HG03378 (cell line): ENCODE data around the gene SLC41A1.
"Not testable (repeated sequence)": the region's sequence is repeated elsewhere in the genome, so short reads cannot be mapped to it uniquely, and the experiment has no call there.

ENCODE experiments used
- ATAC-seq: cut with Tn5 transposase; IDR thresholded peaks from one replicate; pipeline ENCODE4 v1.9.1; 2021; ENCODE audit warnings: mild to moderate bottlenecking, moderate library complexity; ENCODE audit not compliant: unreplicated experiment

Gene SLC41A1

DNA sequence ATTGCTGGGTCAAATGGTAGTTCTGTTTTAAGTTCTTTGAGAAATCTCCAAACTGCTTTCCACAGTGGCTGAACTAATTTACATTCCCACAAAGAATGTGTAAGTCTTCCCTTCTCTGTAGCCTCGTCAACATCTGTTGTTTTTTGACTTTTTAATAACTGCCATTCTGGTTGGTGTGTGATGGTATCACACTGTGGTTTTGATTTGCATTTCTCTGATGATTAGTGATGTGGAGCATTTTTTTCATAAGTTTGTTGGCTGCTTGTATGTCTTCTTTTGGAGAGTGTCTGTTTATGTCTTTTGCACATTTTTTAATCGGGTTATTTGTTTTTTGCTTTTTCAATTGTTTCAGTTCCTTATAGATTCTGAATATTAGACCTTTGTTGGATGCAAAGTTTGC lies 10.3 kb upstream of the SLC41A1 start:
- ATAC-seq, result not testable (repeated sequence)

DNA sequence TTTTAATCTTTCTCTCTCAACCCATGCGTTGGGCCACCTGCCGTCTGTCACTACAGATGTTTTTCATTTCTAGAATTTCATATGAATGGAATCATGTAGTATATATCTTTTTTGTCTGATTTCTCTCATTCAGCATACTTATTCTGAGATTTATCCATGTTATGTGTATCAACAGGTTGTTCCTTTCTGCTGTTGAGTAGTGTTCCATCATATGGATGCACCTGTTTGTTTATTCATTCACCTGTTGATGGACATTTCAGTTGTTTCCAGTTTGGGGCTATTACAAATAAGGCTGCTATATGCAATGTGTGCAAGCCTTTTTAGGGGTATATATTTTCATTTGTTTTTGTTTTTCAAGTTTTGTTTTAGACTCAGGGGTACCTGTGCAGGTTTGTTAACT lies 9.4 kb upstream of the SLC41A1 start:
- no peak for ATAC-seq

DNA sequence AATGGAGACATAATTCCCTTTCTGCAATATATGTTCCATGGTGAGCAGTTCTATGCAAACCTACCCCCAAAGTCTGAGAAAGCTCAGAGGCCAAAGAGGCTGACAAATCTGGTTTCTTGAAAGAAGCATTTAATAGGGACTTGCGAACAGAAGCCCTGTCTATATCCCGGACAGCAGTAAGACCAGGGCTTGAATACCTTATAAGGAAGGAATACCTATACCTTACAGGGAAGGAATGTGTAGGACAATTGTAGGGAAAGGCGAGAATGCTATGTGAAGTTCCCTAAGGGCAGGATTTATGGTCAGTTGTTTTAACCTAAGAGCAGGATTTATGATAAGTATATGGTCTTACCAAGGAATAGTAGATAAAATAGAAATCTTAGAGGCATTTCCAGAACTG lies 5.0 kb upstream of the SLC41A1 start:
- no peak for ATAC-seq

DNA sequence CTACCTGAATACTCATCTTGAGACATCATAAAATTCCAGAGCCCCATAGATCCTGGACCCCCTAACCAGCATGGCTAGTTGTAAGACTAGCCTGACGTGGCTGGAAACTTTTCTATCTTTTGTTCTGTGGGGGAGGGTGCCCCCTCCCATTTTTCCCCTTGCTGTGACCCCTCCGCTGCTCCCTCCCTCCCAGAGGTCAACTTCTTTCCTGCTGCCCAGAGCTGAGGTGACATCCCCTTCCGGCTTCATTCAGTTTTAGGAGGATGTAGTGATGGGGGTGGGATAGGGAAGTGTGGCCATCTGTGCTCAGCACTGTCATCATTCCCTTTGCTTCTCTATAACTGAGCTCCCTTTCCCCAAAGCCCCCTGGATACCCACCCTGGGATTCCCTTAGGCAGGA lies 4.4 kb upstream of the SLC41A1 start:
- no peak for ATAC-seq

DNA sequence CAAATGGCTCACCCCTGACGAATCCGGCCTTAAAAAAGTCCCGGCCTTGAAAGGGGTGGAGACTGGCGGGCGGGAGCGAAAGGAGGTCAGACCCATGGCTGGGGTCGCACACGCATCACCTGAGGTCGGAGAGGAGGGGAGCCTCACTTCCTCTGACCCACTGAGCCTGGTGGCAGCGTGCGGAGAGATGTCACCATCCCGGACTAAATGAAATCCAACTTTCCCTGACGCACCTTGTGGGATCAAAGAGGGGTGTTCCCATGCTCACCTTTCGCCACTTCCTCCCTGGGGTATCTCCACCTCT lies 709 bp upstream of the SLC41A1 start:
- no peak for ATAC-seq

DNA sequence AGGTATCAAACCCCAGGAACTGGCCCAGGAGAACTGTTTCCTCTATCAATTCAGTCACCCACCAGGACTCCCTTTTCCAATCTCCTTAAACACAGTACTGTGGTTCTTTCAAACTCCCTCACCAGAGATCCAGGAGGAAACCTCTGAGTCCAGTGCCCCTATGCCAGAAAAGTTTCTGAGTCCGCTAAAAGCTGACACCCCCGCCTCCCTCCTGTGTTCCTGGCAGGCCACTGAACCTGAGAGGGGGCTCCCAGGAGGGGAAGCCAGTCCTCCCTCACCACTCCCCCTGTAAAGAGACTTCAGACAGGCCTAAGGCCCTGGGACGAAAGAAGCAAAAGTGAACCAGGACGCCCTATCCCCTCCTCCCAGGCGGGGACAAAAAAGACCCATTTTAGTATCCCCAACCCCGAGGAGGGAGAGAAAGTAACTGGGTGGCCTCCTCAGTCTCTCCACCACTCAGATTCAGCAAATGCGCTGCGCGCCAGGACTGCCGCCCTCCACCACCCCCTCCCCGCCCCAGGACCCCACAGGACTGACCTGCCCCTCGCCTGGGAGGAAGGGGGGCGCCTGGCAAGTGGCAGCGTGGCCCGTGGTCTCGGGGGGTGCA lies 624 bp downstream of the SLC41A1 start:
- ATAC-seq, result no peak

DNA sequence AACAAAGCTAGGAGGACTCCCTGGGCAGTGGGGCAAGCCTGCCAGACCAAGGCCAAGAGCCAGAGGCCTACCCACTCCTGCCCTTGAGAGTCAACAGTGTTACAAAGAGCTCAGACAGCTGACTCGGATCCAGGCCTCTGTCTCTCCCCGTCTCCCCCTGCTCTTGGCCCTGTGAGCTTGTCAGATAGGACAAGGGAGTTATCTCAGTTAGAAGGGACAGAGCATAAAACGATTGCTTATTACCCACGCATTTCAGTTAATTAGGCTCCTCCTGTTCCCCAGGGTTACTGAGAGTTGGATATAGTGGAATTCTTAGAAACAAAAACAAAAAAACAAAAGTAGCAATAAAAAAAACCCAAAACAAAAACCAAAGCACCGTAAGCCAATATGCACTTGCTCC lies 1.3 kb downstream of the SLC41A1 start:
- no peak for ATAC-seq

DNA sequence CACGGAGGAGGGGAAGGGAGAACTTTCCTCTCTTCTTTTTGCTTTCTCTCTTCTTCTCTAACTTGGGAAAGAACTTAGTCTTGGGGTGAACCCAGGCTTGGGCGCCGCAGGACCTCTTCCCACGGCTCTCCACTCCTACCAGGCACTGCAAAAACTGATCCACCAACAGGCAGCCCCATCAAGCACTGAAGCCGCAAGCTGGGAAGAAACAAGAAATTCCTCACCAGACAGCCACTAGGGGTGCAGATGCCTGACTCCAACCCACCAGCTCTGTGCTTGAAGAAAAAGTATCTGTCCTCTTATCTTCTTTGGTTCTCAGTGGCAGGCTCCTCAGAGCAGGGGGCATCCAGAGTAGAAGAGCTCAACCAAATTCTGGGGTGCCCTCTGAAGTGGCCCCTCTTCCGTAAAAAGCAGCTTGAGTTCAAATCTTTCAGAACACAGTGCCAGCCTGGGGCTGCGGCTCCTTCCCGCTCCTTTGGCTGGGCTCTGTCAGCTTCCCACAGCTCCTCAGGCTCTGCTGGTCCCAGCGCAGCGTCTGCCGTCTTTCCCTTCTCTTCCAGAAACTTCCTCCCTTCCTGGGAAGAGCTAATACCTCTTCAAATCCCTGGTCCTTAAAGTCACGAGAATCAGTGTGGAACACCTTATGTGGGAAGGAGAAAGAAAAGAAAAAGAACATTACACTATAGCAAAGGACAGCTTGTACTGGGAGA lies 2.4 kb downstream of the SLC41A1 start:
- no peak for ATAC-seq

DNA sequence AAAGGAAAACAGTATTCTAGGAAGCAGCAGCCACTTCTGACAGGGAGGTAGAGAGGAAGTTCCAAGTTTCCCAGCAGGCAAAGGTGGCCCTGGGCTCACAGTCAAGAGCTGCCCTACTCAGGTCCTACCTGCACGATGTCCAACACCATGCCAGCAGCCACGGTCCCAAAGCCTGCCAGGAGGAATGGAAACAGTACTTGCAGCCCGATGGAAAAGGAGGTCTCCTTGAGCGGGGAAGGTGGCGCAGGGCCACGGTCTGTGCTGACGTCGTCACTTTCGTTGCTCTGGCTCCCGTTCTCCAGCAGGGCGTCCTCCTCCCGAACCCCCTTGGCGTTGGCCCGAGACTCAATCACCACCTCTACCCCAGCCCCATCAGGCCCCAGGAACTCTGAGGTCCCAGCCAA lies 3.1 kb downstream of the SLC41A1 start:
- ATAC-seq, result no peak

DNA sequence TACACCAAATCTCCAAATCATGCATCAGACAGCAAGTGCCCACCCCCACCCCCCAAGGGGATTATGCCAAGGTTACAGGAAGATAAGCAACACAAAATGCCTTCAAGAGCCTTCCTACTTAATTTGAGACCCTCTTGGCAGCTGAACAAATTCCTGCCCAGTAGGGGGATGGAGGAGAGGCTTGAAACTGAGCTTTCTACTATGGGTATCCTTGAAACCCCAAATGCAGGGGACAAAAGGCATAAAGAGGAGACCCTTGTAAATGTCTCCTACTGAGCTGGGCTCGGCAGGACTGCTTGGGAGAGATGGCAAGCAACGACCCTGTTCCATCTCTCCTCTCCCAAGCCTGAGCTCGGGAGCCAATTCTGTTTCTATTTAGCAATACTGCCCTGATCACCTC lies 3.5 kb downstream of the SLC41A1 start:
- ATAC-seq, result no peak

DNA sequence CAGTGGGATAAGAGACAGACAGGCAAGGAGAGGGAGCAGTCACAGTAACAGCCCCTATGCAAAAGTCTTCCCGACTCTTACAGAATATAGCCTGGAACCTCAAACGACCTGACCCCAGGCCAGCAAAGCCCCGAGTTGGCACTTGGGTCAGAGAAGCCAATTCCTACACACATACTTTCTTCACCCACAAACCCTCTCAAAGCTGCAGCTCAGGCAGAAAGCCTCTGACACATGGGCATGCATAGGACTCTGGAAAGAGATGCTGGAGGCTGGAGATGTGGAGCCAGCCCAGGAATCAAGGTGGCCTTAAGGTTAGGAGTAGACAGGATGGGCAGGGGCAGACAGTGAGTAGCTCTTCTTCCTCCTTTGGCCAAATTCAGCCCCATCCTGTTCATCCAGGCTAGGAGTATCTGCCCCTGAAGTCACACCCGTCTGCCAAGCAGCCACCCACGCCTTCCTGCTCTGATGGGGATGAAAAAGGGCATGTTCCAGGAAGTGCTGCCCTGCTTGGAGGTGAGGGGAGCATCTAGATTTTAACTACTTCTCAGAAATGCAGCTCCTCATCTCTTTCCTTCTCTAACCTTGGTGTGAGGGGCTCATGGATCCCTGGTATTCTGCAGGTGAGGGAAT lies 7.8 kb downstream of the SLC41A1 start:
- ATAC-seq, result no peak

DNA sequence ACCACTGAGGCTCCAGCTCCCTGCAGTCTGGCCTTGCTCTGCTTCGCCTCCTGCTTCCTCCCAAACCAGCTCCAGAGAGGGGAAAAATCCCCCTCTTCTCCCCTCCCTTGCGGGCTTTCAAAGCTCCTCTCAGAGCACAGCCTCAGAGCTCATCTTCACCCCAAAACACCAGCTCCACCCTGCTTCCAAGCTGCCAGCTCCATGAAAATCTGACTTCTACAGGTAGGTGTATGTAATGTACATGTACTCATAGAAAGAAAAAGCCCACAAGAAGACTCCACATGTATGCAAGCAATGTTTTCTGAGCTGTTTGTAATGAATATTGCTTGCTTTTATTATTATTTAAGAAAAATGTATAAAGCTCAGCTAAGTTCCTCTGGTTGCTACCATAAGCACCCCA lies 8.4 kb downstream of the SLC41A1 start:
- ATAC-seq, result no peak

DNA sequence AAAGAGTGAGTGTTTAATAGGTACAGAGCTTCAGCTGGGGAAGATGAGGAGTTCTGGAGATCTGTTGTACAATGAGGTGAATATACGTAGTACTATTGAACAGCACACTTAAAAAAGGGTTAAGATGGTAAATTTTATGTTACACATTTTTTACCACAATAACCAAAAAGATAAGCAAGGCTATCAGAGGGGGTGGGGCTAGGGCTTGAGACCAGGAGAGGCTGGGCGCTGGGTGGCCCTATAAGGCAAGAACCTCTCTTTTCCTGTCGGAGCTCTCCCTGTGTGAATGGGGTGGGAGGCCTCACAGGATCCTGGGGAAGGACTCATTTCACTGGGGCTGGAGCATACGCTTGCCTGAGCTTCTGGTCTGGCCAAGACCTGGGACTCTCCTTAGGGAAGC lies 9.0 kb downstream of the SLC41A1 start:
- ATAC-seq, result no peak

DNA sequence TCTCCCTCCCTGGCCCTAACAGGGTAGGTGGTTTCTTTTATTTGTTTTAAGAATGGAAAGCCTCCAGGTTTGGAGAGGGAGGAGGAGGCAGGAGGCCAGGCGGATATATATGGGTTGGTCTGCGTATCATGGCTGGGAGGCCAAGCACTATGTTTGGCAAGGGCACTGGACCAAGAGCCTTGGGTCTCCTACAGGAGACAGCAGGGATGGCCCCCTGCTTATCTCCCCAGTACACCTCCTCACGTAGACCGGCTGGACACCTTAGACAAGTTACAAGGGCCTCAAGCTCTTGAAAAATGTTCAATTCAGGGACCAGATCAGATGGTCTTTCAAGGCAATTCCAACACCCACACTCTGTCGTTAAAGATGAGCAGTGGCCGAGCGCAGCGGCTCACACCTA lies 10.9 kb downstream of the SLC41A1 start:
- ATAC-seq, result no peak

DNA sequence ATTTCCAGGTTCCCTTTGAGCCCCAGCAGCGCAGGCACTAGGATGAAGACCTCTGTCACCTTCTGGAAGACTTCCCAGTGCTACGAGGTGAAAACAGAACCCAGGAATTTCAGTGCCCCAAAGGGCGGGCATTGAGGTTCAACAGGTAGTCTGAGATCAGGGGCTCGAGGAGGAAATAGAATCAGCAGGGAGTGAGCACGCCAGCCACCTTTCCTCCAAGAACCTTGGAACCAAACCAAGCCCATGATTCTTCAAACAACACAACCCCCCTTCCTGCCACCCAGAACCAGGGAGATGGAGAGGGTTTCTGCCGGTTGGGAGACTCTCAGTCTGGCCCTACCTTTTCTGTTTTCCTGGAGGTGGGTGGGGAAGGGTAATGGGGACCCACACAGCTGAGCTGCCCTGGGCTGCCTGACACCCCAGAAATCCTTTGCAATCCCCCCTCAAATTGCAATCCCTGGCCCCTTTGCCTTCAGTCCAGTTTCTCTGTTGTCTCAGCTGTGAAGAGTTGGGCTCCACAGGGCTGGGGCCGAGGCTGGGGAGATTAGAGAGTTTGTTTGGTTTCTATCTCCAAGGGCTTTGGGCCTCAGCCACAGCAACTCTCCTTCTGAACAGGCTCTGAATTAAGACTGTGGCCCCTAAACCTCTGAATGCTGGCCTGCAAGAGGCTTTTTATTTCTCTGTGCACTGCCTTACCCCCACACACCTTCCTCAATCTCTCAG lies 11.9 kb downstream of the SLC41A1 start:
- ATAC-seq, result no peak

DNA sequence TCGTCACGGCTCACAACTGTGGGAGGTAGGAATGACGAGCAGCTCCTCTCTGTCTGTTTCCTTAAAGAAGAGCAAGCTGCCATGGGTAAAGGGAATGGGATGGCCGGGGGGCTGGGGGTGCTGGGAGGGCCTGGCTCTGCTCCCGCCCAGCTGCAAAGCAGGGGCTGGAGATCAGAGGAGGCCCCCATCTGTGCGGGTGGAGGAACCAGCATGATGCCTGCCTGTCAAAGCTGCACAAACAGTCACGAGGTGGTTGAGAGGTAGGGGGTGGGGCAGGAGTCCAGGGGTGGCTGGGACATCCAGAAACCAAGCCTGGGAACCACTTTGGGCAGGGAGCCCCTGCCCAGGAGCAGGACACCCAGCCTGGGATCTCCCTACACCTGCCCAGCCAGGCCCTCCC lies 12.6 kb downstream of the SLC41A1 start:
- no peak for ATAC-seq

DNA sequence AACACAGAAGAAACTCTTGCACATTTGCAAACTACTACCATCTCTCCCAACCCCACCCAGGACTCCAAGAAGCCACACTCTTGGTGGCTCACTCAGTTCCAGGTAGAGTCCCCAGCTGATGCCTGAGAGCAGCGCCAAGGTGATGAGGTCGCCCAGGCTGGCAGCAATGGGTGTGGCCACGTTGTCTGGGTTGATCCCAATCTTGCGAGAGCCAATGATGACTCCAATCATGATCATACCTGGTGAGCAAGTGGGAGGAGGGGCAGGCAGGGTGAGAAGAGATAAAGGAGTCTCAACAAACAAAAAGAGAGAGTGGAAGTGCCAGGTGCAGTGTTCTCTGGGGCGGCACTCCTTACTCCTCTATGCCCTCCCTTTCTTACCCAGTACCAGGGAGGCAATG lies 14.4 kb downstream of the SLC41A1 start:
- ATAC-seq, result no peak

DNA sequence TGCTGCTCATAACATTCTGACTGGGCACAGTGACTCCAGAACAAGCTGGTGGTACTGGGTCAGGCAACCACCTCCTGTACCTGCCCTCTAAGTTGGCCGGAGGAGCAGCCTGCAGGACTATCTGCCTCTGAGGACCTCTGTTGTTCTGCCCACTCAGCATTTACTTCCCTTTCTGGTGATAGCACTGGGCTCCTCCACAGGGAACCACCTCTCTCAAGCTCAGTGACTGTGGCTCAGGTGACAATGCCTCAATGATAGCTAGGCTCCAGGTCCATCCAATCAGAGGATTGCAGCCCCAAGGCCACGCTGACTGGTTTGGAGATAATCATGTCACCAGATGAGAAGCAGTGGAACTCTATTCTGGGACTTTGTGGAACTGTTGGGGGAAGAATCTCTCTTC lies 15.8 kb downstream of the SLC41A1 start:
- no peak for ATAC-seq

DNA sequence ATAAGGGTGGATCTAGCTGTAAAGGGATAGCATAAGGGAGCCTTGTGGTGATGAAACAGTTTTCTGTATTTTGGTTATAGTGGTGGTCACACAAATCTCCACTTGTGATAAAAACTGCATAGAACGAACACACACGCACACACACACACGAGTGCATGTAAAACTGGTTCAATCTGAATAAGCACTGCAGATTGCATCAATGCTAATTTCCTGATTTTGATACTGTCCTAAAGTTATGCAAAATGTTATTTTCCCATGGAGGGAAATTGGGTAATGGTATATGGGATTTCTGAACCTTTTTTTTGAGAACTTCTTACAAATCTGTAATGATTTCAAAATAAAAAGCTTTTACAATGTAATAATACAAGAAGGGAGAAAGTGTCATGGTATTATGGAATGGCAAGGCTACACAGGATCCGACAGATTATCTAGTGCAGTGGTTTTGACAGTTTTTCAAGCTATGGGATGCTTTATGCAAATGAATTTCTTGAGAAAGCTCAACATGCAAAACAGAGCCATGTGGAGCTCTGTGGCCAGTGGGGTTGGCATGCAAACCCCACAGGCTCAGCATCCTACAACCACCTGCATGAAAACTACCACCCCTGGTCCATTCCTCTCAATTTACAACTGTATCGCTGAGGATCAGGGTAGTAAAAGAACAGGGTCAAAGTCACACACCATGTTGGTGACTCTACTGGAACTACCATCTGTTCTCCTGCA lies 18.8 kb downstream of the SLC41A1 start:
- no peak for ATAC-seq

DNA sequence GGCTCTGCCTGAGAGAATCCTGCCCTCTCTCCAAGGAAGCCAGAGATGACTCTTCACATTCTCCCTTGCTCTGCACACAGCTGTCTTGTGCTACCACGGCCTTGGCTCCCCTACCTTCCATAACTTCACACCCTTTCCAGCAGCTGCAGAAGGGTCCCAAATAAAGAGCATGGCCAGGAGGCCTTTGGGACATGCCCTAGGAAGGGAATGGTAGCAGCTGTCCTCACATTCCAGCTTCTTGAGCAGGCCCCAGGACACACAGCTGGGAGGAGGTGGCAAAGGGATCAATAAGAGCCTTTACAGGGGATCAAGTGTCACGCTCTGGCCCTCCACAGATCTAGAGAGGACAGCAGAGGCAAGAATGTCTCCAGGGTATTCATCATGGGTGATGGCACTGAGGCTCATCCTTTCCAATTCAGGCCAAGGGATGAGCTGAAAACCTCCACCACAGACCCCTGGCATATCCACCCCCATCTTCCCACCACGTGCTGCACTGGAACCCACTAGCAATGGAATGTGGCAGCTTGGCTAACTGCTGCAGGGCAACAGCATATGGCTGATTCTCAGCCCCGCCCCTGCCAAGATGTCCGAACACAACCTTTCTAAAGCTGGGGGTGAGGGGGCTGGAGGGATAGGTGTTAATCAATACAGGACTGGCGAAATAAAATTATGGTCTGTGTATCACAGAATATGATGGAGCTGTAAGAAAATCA lies 19.9 kb downstream of the SLC41A1 start:
- ATAC-seq, result no peak

DNA sequence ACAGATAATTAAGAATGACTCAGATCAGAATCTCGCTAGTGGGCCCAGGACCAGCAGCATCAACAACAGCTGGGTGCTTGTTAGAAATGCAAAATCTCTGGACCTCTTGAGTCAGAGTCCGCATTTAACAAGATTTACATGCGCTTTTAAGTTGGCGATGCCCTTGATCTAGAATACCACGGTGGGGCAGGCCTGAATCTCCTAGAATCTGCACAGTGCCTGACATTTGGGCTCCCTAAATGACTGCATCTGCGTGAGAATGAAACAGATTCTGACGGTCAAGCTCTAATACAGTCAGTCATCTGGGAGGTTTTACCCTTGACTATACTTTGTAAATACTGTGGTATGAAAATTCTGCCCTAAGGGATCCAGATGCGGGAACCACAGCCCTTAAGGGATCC lies 20.5 kb downstream of the SLC41A1 start:
- no peak for ATAC-seq
